ENCODE measurements around the gene PPP4R4.

PPP4R4 gene, protein sequence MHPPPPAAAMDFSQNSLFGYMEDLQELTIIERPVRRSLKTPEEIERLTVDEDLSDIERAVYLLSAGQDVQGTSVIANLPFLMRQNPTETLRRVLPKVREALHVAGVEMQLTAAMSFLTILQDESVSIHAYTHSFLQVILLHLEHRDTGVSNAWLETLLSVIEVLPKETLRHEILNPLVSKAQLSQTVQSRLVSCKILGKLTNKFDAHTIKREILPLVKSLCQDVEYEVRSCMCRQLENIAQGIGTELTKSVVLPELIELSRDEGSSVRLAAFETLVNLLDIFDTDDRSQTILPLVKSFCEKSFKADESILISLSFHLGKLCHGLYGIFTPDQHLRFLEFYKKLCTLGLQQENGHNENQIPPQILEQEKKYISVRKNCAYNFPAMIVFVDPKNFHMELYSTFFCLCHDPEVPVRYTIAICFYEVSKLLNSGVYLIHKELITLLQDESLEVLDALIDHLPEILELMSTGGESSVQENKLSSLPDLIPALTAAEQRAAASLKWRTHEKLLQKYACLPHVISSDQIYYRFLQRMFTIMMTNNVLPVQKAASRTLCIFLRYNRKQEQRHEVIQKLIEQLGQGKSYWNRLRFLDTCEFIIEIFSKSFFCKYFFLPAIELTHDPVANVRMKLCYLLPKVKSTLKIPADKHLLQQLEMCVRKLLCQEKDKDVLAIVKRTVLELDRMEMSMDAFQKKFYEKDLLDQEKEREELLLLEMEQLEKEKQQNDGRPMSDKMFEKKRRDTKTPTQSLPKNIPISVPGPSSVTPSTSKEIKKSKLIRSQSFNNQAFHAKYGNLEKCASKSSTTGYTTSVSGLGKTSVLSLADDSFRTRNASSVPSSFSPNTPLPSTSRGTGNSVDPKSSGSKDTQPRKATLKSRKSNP

DNA sequence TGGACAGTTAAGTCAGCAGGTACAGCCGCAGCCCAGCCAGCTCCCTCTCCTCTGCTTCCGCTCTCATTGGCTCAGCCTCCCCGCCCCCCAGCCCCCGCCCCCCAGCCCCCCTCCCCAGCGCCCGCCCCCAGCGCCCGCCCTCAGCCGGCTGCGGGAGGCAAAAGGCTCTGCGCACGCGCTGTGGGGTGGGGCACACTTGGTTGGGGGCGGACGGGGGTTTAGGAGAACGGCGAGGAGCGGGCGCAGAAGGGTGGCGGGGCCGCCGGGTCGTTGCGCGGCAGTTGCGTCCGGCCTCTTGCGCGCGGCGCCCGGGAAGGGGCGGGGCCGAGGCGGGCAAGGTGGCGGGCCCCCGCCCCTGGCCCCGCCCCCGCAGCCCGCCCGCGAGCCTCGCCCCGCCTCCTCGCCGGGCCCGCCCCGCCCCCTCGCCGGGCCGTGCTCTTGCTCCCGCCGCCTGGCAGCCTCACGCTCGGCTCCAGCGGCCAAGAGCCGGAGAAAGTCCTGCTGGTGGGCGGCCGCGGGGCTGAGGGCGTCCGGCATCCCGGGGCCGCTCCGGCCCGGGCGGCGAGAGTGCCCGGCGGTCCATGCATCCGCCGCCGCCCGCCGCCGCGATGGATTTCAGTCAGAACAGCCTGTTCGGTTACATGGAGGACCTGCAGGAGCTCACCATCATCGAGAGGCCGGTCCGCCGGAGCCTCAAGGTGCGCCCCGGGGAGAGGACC is at the start of gene PPP4R4:
PPP4R4 (plus strand) TSS at position 438 of the 719 bp plus-strand sequence; CDS start at position 582, 144 bp downstream.
- H3K4me3 ChIP-seq (ENCODE audit: low read depth, low read length) = peak within 1 kb of the TSS; percentile 65

- no peak overlapping the region for H3K4me3 ChIP-seq (ENCODE audit: low read depth, low read length)
Measured at GRCh38 chr14:94124582-94125377, 49.3 kb upstream of the PPP4R4 start.

DNA sequence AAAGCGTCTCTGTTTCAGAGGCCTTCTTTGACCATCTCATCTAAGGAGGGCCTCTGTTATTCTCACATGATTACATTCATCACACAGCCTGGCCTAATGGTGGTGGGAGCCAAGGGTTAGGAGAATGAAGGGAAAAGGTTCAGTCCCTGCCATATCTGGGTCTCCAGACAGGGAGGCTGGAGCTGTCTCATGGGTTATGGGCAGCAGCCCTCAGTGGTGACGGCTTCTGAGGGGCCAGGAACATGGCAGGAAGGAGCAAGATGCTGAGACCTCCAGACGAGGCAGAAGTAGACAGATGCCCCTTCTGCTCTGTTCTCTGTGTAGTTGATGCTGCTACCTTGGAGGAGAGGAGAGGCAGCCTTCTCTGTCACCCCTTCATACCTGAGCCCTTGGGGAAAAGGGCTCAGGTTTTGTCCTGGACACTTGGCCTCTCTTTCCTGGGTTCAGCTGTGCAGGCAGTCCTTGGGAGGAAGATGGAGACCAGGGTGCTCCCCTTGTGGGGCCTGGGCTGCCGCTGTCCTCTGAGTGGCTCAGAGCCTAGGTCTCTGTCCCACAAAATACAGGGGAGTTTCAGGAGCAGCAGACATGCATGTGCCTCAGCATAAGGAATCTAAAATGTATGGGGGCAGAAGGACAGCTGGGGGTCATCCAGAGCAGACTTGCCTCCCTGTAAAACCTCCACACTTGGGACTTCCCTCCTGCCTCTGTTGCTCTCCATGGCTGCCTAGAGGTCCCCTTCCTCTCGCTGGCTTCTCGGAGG is 48.3 kb upstream of the PPP4R4 start:
- no peak overlapping the region for H3K4me3 ChIP-seq (ENCODE audit: low read depth, low read length)

- H3K4me3 ChIP-seq (ENCODE audit: low read depth, low read length) = no peak overlapping the region
Measured at GRCh38 chr14:94126419-94126677, 47.8 kb upstream of the PPP4R4 start.

GRCh38 chr14:94126800-94127199 is 47.3 kb upstream of the PPP4R4 start:
- H3K4me3 ChIP-seq (ENCODE audit: low read depth, low read length) = no peak overlapping the region

- H3K4me3 ChIP-seq (ENCODE audit: low read depth, low read length) = no peak overlapping the region
Measured at GRCh38 chr14:94127330-94127729, 46.8 kb upstream of the PPP4R4 start.

DNA sequence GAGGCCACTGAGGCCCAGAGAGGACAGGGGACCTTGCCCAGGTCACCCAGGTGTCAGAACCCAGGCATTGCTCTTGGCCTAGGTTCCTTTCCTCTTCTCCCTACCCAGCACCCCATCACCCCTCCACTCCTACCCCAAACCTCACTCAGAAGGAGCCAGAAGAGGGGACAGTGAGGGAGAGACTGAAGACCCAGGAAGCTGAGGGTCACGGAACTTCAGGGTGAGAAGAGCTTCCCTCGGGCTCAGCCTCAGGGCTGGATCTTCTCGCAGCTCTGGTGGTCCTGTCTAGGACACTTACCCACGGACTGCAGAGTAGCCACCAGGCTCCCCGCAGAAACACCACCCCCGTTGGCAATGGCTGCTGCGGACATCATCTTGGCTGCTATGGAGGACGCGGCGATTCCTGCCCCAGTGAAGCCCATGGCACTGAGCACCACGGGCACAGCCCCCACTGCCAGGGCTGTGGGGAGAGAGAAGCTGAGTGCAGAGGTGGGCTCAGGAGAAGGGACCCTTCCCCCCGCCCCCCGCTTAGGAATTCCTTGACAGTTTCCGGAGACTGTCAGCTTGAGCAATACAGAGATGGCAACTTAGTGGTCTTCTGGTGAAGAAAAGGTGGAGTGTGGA is 45.8 kb upstream of the PPP4R4 start:
- H3K4me3 ChIP-seq (ENCODE audit: low read depth, low read length) = peak overlapping the region; percentile 78

- peak within 1 kb of the TSS; percentile 78 for H3K4me3 ChIP-seq (ENCODE audit: low read depth, low read length)
Measured at GRCh38 chr14:94129111-94129757, 44.9 kb upstream of the PPP4R4 start, which contains the start of gene IFI27L2. Gene IFI27L2 (minus strand): TSS chr14:94129604. CDS start chr14:94129564, 40 bp downstream.

GRCh38 chr14:94129758-94130414 is 44.2 kb upstream of the PPP4R4 start:
- peak overlapping the region; percentile 78 for H3K4me3 ChIP-seq (ENCODE audit: low read depth, low read length)

- no peak overlapping the region for H3K4me3 ChIP-seq (ENCODE audit: low read depth, low read length)
Measured at GRCh38 chr14:94132285-94132887, 41.7 kb upstream of the PPP4R4 start.

DNA sequence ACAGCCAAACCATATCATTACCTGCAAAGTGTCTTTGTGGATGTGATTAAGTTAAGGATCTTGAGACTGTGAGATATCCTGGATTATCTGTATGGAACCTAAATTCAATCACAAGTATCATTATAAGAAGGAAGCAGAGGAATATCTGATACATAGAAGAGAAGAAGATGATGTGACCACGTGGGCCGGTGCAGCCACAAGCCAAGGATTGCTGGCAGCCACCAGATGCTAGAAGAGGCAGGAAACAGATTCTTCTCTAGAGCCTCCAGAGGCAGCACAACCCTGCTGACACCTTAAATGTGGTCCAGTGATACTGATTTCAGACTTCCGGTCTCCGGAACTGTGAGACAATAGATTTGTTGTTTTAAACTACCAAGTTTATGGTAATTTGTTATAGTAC is 38.6 kb upstream of the PPP4R4 start:
- H3K4me3 ChIP-seq (ENCODE audit: low read depth, low read length) = no peak overlapping the region

DNA sequence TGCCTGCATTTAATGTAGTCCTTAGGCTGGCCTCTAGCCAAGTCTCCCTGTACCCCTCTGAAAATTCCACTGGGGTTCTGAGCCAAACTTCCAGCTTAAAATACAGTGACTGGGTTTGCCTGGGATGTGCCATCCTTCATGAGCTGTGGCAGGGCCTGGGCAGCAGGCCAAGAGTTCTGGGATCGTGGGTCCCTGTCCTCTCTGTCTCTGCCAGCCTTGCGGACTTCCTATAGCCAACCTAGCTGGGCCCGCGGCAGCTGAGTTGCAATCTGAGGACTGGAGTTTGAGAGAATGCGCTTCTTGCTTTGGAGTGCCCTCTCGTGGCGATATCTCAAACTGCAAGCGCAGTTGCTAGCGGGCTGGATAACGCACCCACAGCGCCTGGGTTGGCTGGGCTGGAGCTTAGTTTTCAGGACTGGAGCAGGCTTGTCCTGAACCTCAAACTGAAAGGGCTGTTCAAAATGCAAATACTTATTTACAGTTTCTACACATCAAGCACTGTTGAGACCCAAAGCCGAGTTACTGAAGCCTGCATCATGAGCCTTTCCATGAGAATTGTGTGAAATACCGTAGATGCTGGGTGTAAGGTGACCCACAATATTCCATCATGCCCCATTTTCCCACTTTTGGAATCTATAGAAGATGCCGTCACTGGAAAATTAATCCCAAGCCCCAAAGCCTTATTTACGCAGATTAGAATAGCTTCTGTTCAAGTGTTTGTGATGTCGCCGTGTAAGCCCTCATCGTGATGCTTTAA is 37.4 kb upstream of the PPP4R4 start:
- H3K4me3 ChIP-seq (ENCODE audit: low read depth, low read length) = no peak overlapping the region

GRCh38 chr14:94138251-94138650 is 35.9 kb upstream of the PPP4R4 start:
- H3K4me3 ChIP-seq (ENCODE audit: low read depth, low read length) = no peak overlapping the region

DNA sequence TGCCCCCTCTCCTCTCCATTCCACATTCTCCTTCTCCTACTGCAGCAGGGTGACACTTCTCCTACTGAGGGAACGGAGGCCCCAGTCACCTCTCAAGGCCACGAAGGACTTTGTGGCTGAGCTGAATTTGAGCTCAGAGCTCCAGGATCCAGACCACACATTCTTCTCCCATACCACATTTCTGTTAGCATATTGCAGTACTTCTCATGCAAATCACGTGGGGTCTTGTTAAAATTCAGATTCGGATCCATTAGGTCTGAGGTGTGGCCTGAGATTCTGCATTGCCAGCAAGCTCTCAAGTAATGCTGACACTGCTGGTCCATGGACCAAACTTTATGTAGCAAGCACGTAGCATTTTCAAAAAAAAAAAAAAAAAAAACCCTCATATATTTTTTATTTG is 35.1 kb upstream of the PPP4R4 start:
- H3K4me3 ChIP-seq (ENCODE audit: low read depth, low read length) = no peak overlapping the region

DNA sequence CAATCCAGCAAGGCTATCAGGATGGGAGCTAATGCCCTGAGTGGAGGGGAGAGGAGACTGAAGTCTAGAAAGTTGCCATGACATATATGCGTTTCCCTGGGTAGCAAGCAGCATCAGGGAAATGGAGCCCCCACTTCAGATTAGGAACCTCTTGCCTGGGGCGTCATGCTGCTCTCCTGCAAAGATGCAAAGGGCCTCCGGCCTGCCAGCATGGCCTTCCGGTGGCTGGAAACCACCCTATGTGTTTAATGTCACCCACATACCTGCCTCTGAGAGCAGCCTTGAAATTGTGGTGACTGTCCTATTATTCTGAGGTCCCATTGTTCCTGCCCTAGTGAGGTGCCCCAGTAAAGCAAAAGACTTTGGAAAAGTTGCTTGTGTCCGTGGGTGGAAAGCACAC is 34.7 kb upstream of the PPP4R4 start:
- H3K4me3 ChIP-seq (ENCODE audit: low read depth, low read length) = no peak overlapping the region

DNA sequence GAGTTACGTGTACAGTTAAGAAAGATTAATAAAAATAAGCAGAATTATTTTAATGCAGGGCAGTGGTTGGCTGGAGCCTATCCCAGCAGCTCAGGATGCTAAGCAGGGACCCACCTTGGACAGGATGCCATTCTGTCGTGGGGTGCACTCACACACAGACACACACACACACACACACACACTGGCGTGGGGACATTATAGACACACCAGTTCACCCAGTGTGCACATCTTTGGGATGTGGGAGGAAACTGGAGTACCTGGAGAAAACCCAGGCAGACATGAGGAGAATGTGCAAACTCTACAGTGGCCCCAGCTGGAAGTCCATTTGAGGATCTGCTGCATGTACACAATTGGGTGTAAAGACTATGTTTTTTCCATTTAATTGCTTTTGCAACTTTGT is 31.9 kb upstream of the PPP4R4 start:
- H3K4me3 ChIP-seq (ENCODE audit: low read depth, low read length) = no peak overlapping the region

DNA sequence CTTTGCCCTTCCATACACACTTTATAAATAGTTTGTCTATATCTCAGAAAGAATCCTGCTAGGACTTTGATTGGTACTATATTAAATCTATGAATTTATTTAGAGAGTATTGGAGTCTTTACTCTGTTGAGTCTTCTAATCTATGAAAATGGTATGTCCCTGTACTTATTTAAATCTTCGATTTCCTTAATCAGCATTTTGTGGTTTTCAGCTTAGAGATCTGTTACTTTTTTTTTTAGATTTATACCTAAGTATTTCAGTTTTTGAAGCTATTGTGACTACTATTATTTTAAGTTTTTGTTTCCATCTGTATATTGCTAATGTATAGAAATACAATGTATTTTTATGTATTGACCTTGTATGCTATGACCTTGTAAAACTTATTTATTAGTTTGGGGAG is 31.3 kb upstream of the PPP4R4 start:
- H3K4me3 ChIP-seq (ENCODE audit: low read depth, low read length) = no peak overlapping the region
